Measurements from ENCODE around the gene EXOC6B.
A peak's percentile ranks its signal among the peaks of the same experiment; 100 is the strongest.

The EXOC6B gene

GRCh38 chr2:72183016-72183415 lies 642.8 kb downstream of the EXOC6B start:
- no peak overlapping the region for H2BK120ac ChIP-seq (ENCODE audit: insufficient read depth, low read length, poor library complexity)
- H3K79me2 ChIP-seq (ENCODE audit: control insufficient read depth, insufficient read depth, low read length, poor library complexity), result no peaks in the 10 kb centered on the region
- H2AK5ac ChIP-seq (ENCODE audit: low read length), result no peak overlapping the region
- H4K91ac ChIP-seq (ENCODE audit: low read depth, low read length), result no peak overlapping the region
- H2BK12ac ChIP-seq (ENCODE audit: low read length), result no peak overlapping the region
- H3K4me3 ChIP-seq (ENCODE audit: low read depth, low read length), result no peak overlapping the region
- H3K4me1 ChIP-seq (ENCODE audit: control insufficient read depth in 1 of 2, insufficient read depth in 2 of 2, low read length in 2 of 2), result peaks cover 0 to 8% of the 10 kb centered on the region in 2 experiments
- peaks cover 6% of the 10 kb centered on the region for H3K9me3 ChIP-seq (ENCODE audit: insufficient read depth, low read depth, low read length)
- no peak overlapping the region for H3K18ac ChIP-seq (ENCODE audit: low read length)
- no peak overlapping the region for H3K27ac ChIP-seq (ENCODE audit: low read depth, low read length)
- no peak for DNase-seq
- no peak overlapping the region for H2BK5ac ChIP-seq (ENCODE audit: low read depth, low read length, poor library complexity)
- H3K9ac ChIP-seq (ENCODE audit: low read length), result no peak overlapping the region
- no peak overlapping the region for H4K12ac ChIP-seq (ENCODE audit: low read depth, low read length)
- no peak overlapping the region for H3K23ac ChIP-seq (ENCODE audit: low read length)
- H3K36me3 ChIP-seq (ENCODE audit: control insufficient read depth in 1 of 2, insufficient read depth in 2 of 2, low read length in 2 of 2), result peaks cover 3 to 7% of the 10 kb centered on the region in 2 experiments
- H3K79me1 ChIP-seq (ENCODE audit: low read length), result no peaks in the 10 kb centered on the region
- H3K4ac ChIP-seq (ENCODE audit: low read depth, low read length), result no peak overlapping the region
- H4K8ac ChIP-seq (ENCODE audit: low read depth, low read length), result no peak overlapping the region
- no peak overlapping the region for H3K14ac ChIP-seq (ENCODE audit: low read length)
- H3K27me3 ChIP-seq (ENCODE audit: insufficient read depth, low read length), result no peaks in the 10 kb centered on the region
- H3K4me2 ChIP-seq (ENCODE audit: low read length), result no peak overlapping the region
- H2AFZ ChIP-seq (ENCODE audit: insufficient read depth, low read length, poor library complexity), result no peak overlapping the region

GRCh38 chr2:72182547-72182946 lies 643.3 kb downstream of the EXOC6B start:
- Histone ChIP-seq H3K4ac (ENCODE audit: low read depth, low read length) (no peak overlapping the region), H2BK12ac (ENCODE audit: low read length) (peak overlapping the region; percentile 31), H3K4me1 (ENCODE audit: control insufficient read depth in 1 of 2, insufficient read depth in 2 of 2, low read length in 2 of 2) (peaks cover 0 to 8% of the 10 kb centered on the region in 2 experiments), H3K9ac (ENCODE audit: low read length) (no peak overlapping the region), H2AK5ac (ENCODE audit: low read length) (no peak overlapping the region), H2BK120ac (ENCODE audit: insufficient read depth, low read length, poor library complexity) (peak overlapping the region; percentile 40), H4K12ac (ENCODE audit: low read depth, low read length) (no peak overlapping the region), H3K79me1 (ENCODE audit: low read length) (no peaks in the 10 kb centered on the region), H2BK5ac (ENCODE audit: low read depth, low read length, poor library complexity) (peak overlapping the region; percentile 38), H3K4me3 (ENCODE audit: low read depth, low read length) (no peak overlapping the region), H3K27ac (ENCODE audit: low read depth, low read length) (no peak overlapping the region), H4K91ac (ENCODE audit: low read depth, low read length) (peak overlapping the region; percentile 47), H3K23ac (ENCODE audit: low read length) (no peak overlapping the region), H3K27me3 (ENCODE audit: insufficient read depth, low read length) (no peaks in the 10 kb centered on the region), H3K14ac (ENCODE audit: low read length) (no peak overlapping the region), H3K4me2 (ENCODE audit: low read length) (no peak overlapping the region), H2AFZ (ENCODE audit: insufficient read depth, low read length, poor library complexity) (no peak overlapping the region), H3K79me2 (ENCODE audit: control insufficient read depth, insufficient read depth, low read length, poor library complexity) (no peaks in the 10 kb centered on the region), H4K8ac (ENCODE audit: low read depth, low read length) (no peak overlapping the region), H3K36me3 (ENCODE audit: control insufficient read depth in 1 of 2, insufficient read depth in 2 of 2, low read length in 2 of 2) (peaks cover 4 to 9% of the 10 kb centered on the region in 2 experiments), H3K9me3 (ENCODE audit: insufficient read depth, low read depth, low read length) (peaks cover 3% of the 10 kb centered on the region), H3K18ac (ENCODE audit: low read length) (no peak overlapping the region)
- DNase-seq, result no peak
- no CpG with 5 or more reads among the region's 4 CpGs for WGBS (ENCODE audit: extremely low coverage, insufficient coverage, insufficient read length)

DNA sequence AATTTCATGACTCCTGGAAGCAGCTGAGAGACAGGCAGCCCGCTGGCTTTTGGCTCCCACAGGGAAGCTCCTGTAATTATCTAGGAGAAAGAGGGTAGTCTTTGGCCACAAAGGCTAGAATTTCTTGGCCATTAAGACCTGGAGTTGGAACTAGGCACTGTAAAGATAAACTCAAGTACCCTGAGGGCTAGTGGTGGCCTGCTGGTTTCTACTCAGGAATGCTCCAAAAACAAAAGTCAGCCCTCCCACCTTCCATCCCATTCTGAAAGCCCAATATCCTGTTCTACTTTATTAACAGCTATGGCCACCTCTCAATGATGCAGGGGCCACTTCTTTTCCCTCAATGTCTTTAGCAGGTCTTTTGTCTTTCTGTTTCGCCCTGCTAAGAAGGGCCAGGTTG lies 644.2 kb downstream of the EXOC6B start:
- peak; percentile 22 to 72 for DNase-seq
- Histone ChIP-seq H4K8ac (ENCODE audit: low read depth, low read length) (no peak overlapping the region), H4K91ac (ENCODE audit: low read depth, low read length) (no peak overlapping the region), H3K4ac (ENCODE audit: low read depth, low read length) (no peak overlapping the region), H2AK5ac (ENCODE audit: low read length) (no peak overlapping the region), H2BK12ac (ENCODE audit: low read length) (no peak overlapping the region), H2BK5ac (ENCODE audit: low read depth, low read length, poor library complexity) (no peak overlapping the region), H3K79me2 (ENCODE audit: control insufficient read depth, insufficient read depth, low read length, poor library complexity) (no peaks in the 10 kb centered on the region), H3K14ac (ENCODE audit: low read length) (no peak overlapping the region), H3K4me1 (ENCODE audit: control insufficient read depth in 1 of 2, insufficient read depth in 2 of 2, low read length in 2 of 2) (peaks cover 0 to 8% of the 10 kb centered on the region in 2 experiments), H3K4me2 (ENCODE audit: low read length) (no peak overlapping the region), H3K18ac (ENCODE audit: low read length) (no peak overlapping the region), H2BK120ac (ENCODE audit: insufficient read depth, low read length, poor library complexity) (no peak overlapping the region), H3K27me3 (ENCODE audit: insufficient read depth, low read length) (no peaks in the 10 kb centered on the region), H3K36me3 (ENCODE audit: control insufficient read depth in 1 of 2, insufficient read depth in 2 of 2, low read length in 2 of 2) (peaks cover 4 to 12% of the 10 kb centered on the region in 2 experiments), H4K12ac (ENCODE audit: low read depth, low read length) (no peak overlapping the region), H3K9ac (ENCODE audit: low read length) (no peak overlapping the region), H3K79me1 (ENCODE audit: low read length) (no peaks in the 10 kb centered on the region), H3K27ac (ENCODE audit: low read depth, low read length) (peak overlapping the region; percentile 27), H3K23ac (ENCODE audit: low read length) (no peak overlapping the region), H3K9me3 (ENCODE audit: insufficient read depth, low read depth, low read length) (no peaks in the 10 kb centered on the region), H2AFZ (ENCODE audit: insufficient read depth, low read length, poor library complexity) (no peak overlapping the region), H3K4me3 (ENCODE audit: low read depth, low read length) (no peak overlapping the region)
- no CpG with 5 or more reads among the region's 2 CpGs for WGBS (ENCODE audit: extremely low coverage, insufficient coverage, insufficient read length)

DNA sequence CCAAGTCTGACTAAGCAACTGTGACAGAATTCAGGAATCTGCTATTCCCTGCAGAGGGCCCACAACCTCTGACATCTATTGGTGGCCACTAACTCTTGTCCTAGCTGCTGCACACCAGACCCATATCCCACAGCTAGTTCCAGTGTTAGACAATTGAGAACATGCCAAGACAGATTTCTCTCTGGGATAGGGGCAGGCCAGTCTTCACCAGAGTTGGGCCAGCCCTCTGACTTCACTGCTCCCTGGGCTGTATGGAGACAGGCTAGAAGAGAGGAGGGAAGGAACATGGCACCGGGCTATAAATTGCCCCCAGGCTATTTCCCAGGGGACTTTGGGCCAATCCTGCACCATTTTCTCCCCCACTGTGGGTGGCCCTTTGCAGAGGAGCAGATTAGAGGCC lies 645.5 kb downstream of the EXOC6B start:
- Histone ChIP-seq H2BK5ac (ENCODE audit: low read depth, low read length, poor library complexity) (no peak overlapping the region), H3K27me3 (ENCODE audit: insufficient read depth, low read length) (no peaks in the 10 kb centered on the region), H2AFZ (ENCODE audit: insufficient read depth, low read length, poor library complexity) (no peak overlapping the region), H3K27ac (ENCODE audit: low read depth, low read length) (no peak overlapping the region), H3K9ac (ENCODE audit: low read length) (no peak overlapping the region), H3K18ac (ENCODE audit: low read length) (no peak overlapping the region), H3K9me3 (ENCODE audit: insufficient read depth, low read depth, low read length) (no peaks in the 10 kb centered on the region), H3K79me2 (ENCODE audit: control insufficient read depth, insufficient read depth, low read length, poor library complexity) (no peaks in the 10 kb centered on the region), H2BK120ac (ENCODE audit: insufficient read depth, low read length, poor library complexity) (no peak overlapping the region), H3K36me3 (ENCODE audit: control insufficient read depth in 1 of 2, insufficient read depth in 2 of 2, low read length in 2 of 2) (peaks cover 7 to 16% of the 10 kb centered on the region in 2 experiments), H2BK12ac (ENCODE audit: low read length) (no peak overlapping the region), H3K4me2 (ENCODE audit: low read length) (no peak overlapping the region), H3K14ac (ENCODE audit: low read length) (no peak overlapping the region), H3K4me3 (ENCODE audit: low read depth, low read length) (no peak overlapping the region), H3K79me1 (ENCODE audit: low read length) (no peaks in the 10 kb centered on the region), H4K91ac (ENCODE audit: low read depth, low read length) (no peak overlapping the region), H3K4ac (ENCODE audit: low read depth, low read length) (no peak overlapping the region), H3K23ac (ENCODE audit: low read length) (no peak overlapping the region), H3K4me1 (ENCODE audit: control insufficient read depth in 1 of 2, insufficient read depth in 2 of 2, low read length in 2 of 2) (peaks cover 0 to 8% of the 10 kb centered on the region in 2 experiments), H2AK5ac (ENCODE audit: low read length) (no peak overlapping the region), H4K8ac (ENCODE audit: low read depth, low read length) (no peak overlapping the region), H4K12ac (ENCODE audit: low read depth, low read length) (no peak overlapping the region)
- peak; percentile 6 to 61 for DNase-seq
- no CpG with 5 or more reads among the region's 1 CpG for WGBS (ENCODE audit: extremely low coverage, insufficient coverage, insufficient read length)
